Spleen (tissue), 11 donors: ENCODE data around the gene SERBP1. TPM values are rescaled to one million over a fixed set of nuclear protein-coding genes. Genes with fewer than 3 reads are reported as not detected.

ENCODE experiments used
- DNase-seq: peaks from one replicate; pipeline ENCODE4 v3.0.0-alpha.2; 2020
- H3K27ac ChIP-seq, 8 donors: fragments of 200-600 bp; sonication (generic) in 7 of 8; 1 replicate in 4 of 8; 2 replicates in 4 of 8; pipeline versions ENCODE4 v1.5.0 to v1.8.0; 2016 to 2021; ENCODE audit warnings: inconsistent platforms in 4 of 8, mild to moderate bottlenecking in 4 of 8, moderate library complexity in 1 of 8
- H3K27me3 ChIP-seq, 7 donors: fragments of 200-600 bp; sonication (generic) in 6 of 7; replicated peaks in 1 of 7; 1 replicate in 4 of 7; 2 replicates in 3 of 7; pipeline versions ENCODE4 v1.5.0 to v1.8.0; 2016 to 2021; ENCODE audit warnings: inconsistent platforms in 3 of 7, mild to moderate bottlenecking in 1 of 7
- H3K36me3 ChIP-seq, 6 donors: fragments of 200-600 bp; sonication (generic) in 5 of 6; 1 replicate in 4 of 6; 2 replicates in 2 of 6; pipeline versions ENCODE4 v1.5.0 to v1.8.0; 2016 to 2021; ENCODE audit warnings: inconsistent platforms in 2 of 6
- H3K4me1 ChIP-seq, 6 donors: fragments of 200-600 bp; sonication (generic) in 5 of 6; 1 replicate in 3 of 6; 2 replicates in 3 of 6; pipeline versions ENCODE4 v1.5.0 to v1.8.0; 2016 to 2021; ENCODE audit warnings: inconsistent platforms in 3 of 6
- H3K4me3 ChIP-seq, 8 donors: fragments of 200-600 bp; sonication (generic) in 7 of 8; 1 replicate in 4 of 8; 2 replicates in 4 of 8; pipeline versions ENCODE4 v1.5.0 to v1.8.0; 2016 to 2021; ENCODE audit warnings: inconsistent platforms in 4 of 8, mild to moderate bottlenecking in 4 of 8, moderate library complexity in 2 of 8
- H3K9me3 ChIP-seq, 8 donors: fragments of 200-600 bp; sonication (generic) in 7 of 8; 1 replicate in 4 of 8; 2 replicates in 4 of 8; pipeline versions ENCODE4 v1.5.0 to v1.8.0; 2016 to 2021; ENCODE audit warnings: inconsistent platforms in 4 of 8
- POLR2A ChIP-seq, 3 donors: fragments of 450-650 bp; IDR thresholded peaks; one replicate each; pipeline ENCODE4 v1.5.1; 2017; ENCODE audit warnings: antibody characterized with exemption in 3 of 3, mild to moderate bottlenecking in 1 of 3
- POLR2AphosphoS5 ChIP-seq, 3 donors: sonication (generic); formaldehyde crosslinking; IDR thresholded peaks; one replicate each; pipeline ENCODE4 v1.5.1; 2017; ENCODE audit warnings: antibody characterized with exemption in 3 of 3
- WGBS, 5 donors: extraction: QIAGEN DNeasy Blood & Tissue Kit in 3 of 5; methylation state at CpG; one replicate each; pipeline versions ENCODE4 v1.1.5 to v1.1.7; 2013 to 2018; 5-methylcytosine and 5-hydroxymethylcytosine counted together
- intact Hi-C: fragments of 100-400 bp; cut with DNase I; formaldehyde crosslinking; loops from one replicate; pipeline ENCODE4 v1.15.0; 2023; ENCODE audit warnings: low total_unique reads
- polyA plus RNA-seq, 3 donors: library from polyadenylated mRNA; stranded (reverse); fragments of 200-250 nt; gene quantifications; one replicate each; pipeline ENCODE4 v1.2.1, GENCODE V29; 2013
- total RNA-seq, 7 donors: library from RNA; depleted of rRNA in 3 of 7; stranded (reverse); fragments of >200 nt in 3 of 7; fragmentation: NEBNext Ultra II Directional in 4 of 7; extraction: Animal tissue kit (Norgen Biotek cat#: 25700) in 4 of 7; gene quantifications; one replicate each; pipeline versions ENCODE4 v1.1.0 to v1.2.1, GENCODE V29; 2016 to 2021
- TF ChIP-seq, protein P1 (sequence below), 11 experiments: fragments of 200-600 bp in 7 of 11; fragments of 450-650 bp in 4 of 11; sonication (generic) in 4 of 11; IDR thresholded peaks in 8 of 11; conservative IDR thresholded peaks in 3 of 11; 1 replicate in 7 of 11; 2 replicates in 4 of 11; pipeline versions ENCODE4 v1.4.0 to v1.8.0; 2016 to 2021; ENCODE audit warnings: antibody characterized with exemption in 11 of 11, inconsistent platforms in 4 of 11, mild to moderate bottlenecking in 1 of 11
- donor health status: healthy with polysubstance abuse.
- donor health status: DM: no; HTN: no; CAD: no; lungs with moderate emphysema.
- donor health status: DM: no; HTN: no; CAD: no.
- donor health status: Bipolar disorder and iron deficiency.
- donor health status: healthy.
- donor health status: DM: no; HTN: no; CAD: no.
- donor health status: DM: yes; HTN: yes; CAD: no.

SERBP1 gene
- total and polyA plus RNA-seq, 10 donors: 82.9 to 200 (median 124) TPM

DNA sequence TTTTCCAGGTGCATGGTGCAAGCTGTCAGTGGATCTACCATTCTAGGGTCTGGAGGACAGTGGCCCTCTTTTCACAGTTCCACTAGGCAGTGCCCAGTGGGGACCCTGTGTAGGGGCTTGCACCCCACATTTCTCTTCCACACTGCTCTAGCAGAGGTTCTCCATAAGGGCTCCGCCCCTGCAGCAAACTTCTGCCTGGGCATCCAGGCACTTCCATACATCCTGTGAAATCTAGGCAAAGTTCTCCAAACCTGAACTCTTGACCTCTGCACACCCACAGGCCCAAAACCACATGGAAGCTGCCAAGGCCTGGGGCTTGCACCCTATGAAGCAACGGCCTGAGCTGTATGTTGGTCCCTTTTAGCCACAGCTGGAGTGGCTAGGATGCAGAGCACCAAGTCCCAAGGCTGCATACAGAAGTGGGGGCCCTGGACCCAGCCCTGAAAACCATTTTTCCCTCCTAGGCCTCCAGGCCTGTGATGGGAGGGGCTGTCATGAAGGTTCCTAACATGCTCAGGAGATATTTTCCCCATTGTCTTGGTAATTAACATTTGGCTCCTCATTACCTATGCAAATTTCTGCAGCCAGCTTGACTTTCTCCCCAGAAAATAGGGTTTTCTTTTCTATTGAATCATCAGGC is 46.1 kb downstream of the SERBP1 start:
- Histone ChIP-seq H3K27me3 (no peaks in the 10 kb centered on the region), H3K4me1 (no peaks in the 10 kb centered on the region), H3K27ac (no peak overlapping the region), H3K9me3 (peaks cover 0 to 33% (median 28%) of the 10 kb centered on the region in 8 donors), H3K36me3 (peaks cover 0 to 23% (median 0%) of the 10 kb centered on the region in 6 donors), H3K4me3 (no peak overlapping the region)
- WGBS, 5 donors: 76 to 100% (median 92%) methylated on average over 2 of the region's 2 CpGs
- intact Hi-C loops: no loop called here
- no peak for DNase-seq
- TF ChIP-seq, protein P1, sequence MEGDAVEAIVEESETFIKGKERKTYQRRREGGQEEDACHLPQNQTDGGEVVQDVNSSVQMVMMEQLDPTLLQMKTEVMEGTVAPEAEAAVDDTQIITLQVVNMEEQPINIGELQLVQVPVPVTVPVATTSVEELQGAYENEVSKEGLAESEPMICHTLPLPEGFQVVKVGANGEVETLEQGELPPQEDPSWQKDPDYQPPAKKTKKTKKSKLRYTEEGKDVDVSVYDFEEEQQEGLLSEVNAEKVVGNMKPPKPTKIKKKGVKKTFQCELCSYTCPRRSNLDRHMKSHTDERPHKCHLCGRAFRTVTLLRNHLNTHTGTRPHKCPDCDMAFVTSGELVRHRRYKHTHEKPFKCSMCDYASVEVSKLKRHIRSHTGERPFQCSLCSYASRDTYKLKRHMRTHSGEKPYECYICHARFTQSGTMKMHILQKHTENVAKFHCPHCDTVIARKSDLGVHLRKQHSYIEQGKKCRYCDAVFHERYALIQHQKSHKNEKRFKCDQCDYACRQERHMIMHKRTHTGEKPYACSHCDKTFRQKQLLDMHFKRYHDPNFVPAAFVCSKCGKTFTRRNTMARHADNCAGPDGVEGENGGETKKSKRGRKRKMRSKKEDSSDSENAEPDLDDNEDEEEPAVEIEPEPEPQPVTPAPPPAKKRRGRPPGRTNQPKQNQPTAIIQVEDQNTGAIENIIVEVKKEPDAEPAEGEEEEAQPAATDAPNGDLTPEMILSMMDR (IDR thresholded peaks at IDR 0.05 in 8 of 11, conservative IDR thresholded peaks at IDR 0.05 in 3 of 11): no peak
- TF ChIP-seq POLR2AphosphoS5 (IDR thresholded peaks at IDR 0.05) (no peak), POLR2A (IDR thresholded peaks at IDR 0.05) (no peak)

DNA sequence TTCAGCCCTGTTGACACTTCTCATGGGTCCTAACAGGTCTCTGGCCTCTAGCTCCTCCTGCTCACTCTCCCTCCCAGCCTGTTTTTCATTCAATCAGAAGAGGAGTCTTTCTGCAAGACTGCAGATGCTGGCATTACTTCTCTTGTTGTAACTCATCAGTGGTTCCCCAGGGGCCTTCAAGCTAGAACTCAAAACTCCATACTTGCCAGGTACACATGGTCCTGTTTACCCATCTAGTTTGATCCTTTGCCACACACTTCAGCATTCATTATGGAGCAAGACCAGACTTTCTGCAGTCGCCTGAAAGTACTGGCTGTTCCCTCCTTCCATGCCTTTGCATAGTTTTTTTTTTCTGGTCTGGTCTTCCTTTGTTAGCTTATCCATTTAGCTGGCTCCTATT is 47.9 kb downstream of the SERBP1 start:
- H3K4me1 ChIP-seq: no peaks in the 10 kb centered on the region
- H3K36me3 ChIP-seq: peaks cover 0 to 23% (median 0%) of the 10 kb centered on the region in 6 donors
- 84 to 96% (median 91%) methylated on average over 1 of the region's 1 CpG for WGBS, 5 donors
- intact Hi-C loops: no loop called here
- no peak overlapping the region for H3K4me3 ChIP-seq
- peaks cover 0 to 33% (median 28%) of the 10 kb centered on the region in 8 donors for H3K9me3 ChIP-seq
- DNase-seq: no peak
- no peak overlapping the region for H3K27ac ChIP-seq
- TF ChIP-seq, protein P1 (IDR thresholded peaks at IDR 0.05 in 8 of 11, conservative IDR thresholded peaks at IDR 0.05 in 3 of 11): no peak
- TF ChIP-seq POLR2AphosphoS5 (IDR thresholded peaks at IDR 0.05) (no peak), POLR2A (IDR thresholded peaks at IDR 0.05) (no peak)
- no peaks in the 10 kb centered on the region for H3K27me3 ChIP-seq

DNA sequence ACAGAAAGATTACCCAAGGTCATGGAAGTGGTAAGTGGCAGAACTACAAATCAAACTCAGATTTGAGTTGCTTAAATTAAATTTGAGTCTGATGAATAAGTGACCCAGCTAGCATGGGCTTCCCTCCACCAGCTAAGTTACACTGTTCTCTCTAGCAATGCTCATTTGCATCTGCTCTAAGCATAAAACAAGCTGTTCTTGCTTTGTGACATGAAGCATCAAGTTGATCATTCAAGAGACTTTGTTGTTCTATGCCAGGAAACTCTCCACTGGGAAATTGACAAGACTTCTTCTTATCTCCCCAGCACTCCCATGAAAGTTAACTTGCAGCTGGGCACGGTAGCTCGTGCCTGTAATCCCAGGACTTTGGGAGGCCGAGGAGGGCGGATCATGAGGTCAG is 49.0 kb downstream of the SERBP1 start:
- Histone ChIP-seq H3K4me1 (no peaks in the 10 kb centered on the region), H3K9me3 (peaks cover 0 to 33% (median 28%) of the 10 kb centered on the region in 8 donors), H3K36me3 (peaks cover 0 to 23% (median 0%) of the 10 kb centered on the region in 6 donors), H3K27ac (no peak overlapping the region), H3K27me3 (no peaks in the 10 kb centered on the region), H3K4me3 (no peak overlapping the region)
- intact Hi-C loops: no loop called here
- TF ChIP-seq POLR2A (IDR thresholded peaks at IDR 0.05): no peak
- TF ChIP-seq, protein P1 (IDR thresholded peaks at IDR 0.05 in 8 of 11, conservative IDR thresholded peaks at IDR 0.05 in 3 of 11): no peak
- no peak for TF ChIP-seq POLR2AphosphoS5 (IDR thresholded peaks at IDR 0.05)
- WGBS, 5 donors: 84 to 94% (median 88%) methylated on average over 4 of the region's 4 CpGs
- DNase-seq: no peak

DNA sequence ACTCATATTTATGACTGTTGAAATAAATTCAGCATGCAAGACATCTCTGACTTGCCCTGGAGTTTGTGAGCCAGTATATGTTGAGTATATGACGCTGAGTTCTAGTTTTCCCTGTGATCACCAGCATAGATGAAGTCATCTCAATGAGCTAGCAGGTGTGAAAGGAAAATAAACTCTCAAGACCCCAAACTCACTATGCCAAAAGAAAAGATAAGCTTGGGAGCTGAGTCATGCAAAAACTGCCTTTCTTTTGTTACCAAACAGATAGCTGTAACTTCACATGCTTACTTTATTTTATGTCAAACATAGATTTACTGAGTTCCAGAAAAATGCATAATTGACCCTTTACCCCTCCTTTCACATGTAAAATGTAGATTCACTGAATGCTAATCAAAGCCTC is 52.9 kb downstream of the SERBP1 start:
- 90 to 97% (median 94%) methylated on average over 1 of the region's 1 CpG for WGBS, 5 donors
- Histone ChIP-seq H3K36me3 (peaks cover 0 to 7% (median 0%) of the 10 kb centered on the region in 6 donors), H3K27ac (no peak overlapping the region), H3K4me1 (no peaks in the 10 kb centered on the region), H3K27me3 (no peaks in the 10 kb centered on the region), H3K9me3 (no peaks in the 10 kb centered on the region), H3K4me3 (no peak overlapping the region)
- no peak for DNase-seq
- intact Hi-C loops: no loop called here
- TF ChIP-seq POLR2A (IDR thresholded peaks at IDR 0.05) (no peak), POLR2AphosphoS5 (IDR thresholded peaks at IDR 0.05) (no peak)
- TF ChIP-seq, protein P1 (IDR thresholded peaks at IDR 0.05 in 8 of 11, conservative IDR thresholded peaks at IDR 0.05 in 3 of 11): no peak
